ENCODE measurements around the gene FARS2. TPM values are rescaled to one million over a fixed set of nuclear protein-coding genes. Genes with fewer than 3 reads are reported as not detected.

The FARS2 gene
- total and polyA plus RNA-seq, 9 of the 15 experiments (the other 6 are each of a cell fraction or from before 2014, with no cell fraction given): 16.5 to 62.2 (median 27.0) TPM

DNA sequence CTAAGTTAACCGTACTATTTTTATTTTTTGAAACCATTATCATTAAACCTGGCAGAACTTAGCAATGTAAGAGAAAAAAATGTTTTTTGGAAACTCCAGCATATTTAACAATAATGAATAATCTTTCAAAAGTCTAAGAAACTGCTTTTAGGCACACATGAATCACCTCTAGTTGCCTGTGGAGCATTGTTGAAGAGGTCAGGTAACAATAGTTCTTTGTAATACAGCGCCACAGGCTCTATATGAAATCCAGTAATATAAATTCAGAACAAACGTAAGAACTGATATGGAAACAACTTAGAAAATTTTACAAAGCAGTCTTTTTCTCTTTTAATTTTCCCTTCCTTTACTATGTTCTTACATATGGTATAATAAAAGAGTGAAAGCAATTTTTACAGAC is 10.9 kb upstream of the FARS2 start:
- Histone ChIP-seq H3K27ac (ENCODE audit: extremely low read depth, low read depth, low read length) (no peak overlapping the region), H3K9me3 (replicated peaks; ENCODE audit: control insufficient read depth, insufficient read depth, low read depth, low read length) (0 out of 2 replicates have a peak, but pooled peaks cover 2% of the 10 kb centered on the region), H4K20me1 (replicated peaks; ENCODE audit: control insufficient read depth, insufficient read depth, low read length) (peaks cover 8% of the 10 kb centered on the region; the same call in 1 of the 2 replicates), H3K36me3 (ENCODE audit: control insufficient read depth, insufficient read depth, low read length) (peaks cover 48% of the 10 kb centered on the region), H3K27me3 (ENCODE audit: control insufficient read depth in 2 of 2, insufficient read depth in 2 of 2, low read length in 2 of 2) (no peaks in the 10 kb centered on the region; a peak in 1 of 5 replicates), H3K4me3 (no peak overlapping the region), H3K9ac (ENCODE audit: insufficient read depth in 1 of 2, low read depth in 2 of 2, low read length in 2 of 2) (no peak overlapping the region), H3K79me2 (ENCODE audit: control insufficient read depth, insufficient read depth, low read length) (peaks cover 69% of the 10 kb centered on the region), H2AFZ (ENCODE audit: low read depth, low read length) (no peak overlapping the region), H3K4me1 (replicated peaks in 1 of 2; ENCODE audit: control insufficient read depth in 2 of 2, insufficient read depth in 2 of 2, low read length in 2 of 2) (peaks cover 0 to 3% of the 10 kb centered on the region in 2 experiments; a peak in 1 of 5 replicates), H3K9me1 (ENCODE audit: control insufficient read depth, insufficient read depth, low read length) (no peaks in the 10 kb centered on the region), H3K4me2 (ENCODE audit: insufficient read depth, low read length) (no peak overlapping the region)
- no peak for FAIRE-seq
- no peak for ATAC-seq
- intact Hi-C loops (cut with micrococcal nuclease) (no loop called here), in situ Hi-C loops (cut with MboI) (no loop called here)
- 93% methylated on average over 3 of the region's 3 CpGs for WGBS (ENCODE audit: insufficient coverage, low coverage, missing lambda C conversion rate)
- CTCF ChIA-PET (ENCODE audit: low intra/inter-chr PET ratio): no interaction called here
- BruUV-seq (replicated peaks): no TSS peak
- POLR2A ChIA-PET: no interaction called here
- no peak for DNase-seq (ENCODE audit: extremely low read depth in 1 of 4, low spot score in 3 of 4)
- TF ChIP-seq, protein P1, sequence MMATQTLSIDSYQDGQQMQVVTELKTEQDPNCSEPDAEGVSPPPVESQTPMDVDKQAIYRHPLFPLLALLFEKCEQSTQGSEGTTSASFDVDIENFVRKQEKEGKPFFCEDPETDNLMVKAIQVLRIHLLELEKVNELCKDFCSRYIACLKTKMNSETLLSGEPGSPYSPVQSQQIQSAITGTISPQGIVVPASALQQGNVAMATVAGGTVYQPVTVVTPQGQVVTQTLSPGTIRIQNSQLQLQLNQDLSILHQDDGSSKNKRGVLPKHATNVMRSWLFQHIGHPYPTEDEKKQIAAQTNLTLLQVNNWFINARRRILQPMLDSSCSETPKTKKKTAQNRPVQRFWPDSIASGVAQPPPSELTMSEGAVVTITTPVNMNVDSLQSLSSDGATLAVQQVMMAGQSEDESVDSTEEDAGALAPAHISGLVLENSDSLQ (IDR thresholded peaks at IDR 0.05): no peak
- TF ChIP-seq ZNF282 (CRISPR knock-in tag; IDR thresholded peaks at IDR 0.05) (no peak), RCOR1 (IDR thresholded peaks at IDR 0.05; ENCODE audit: borderline replicate concordance in 1 of 2, low read depth in 2 of 2, low read length in 2 of 2) (no peak), SUPT5H (IDR thresholded peaks at IDR 0.05) (no peak), DPF2 (IDR thresholded peaks at IDR 0.05) (no peak), ZNF77 (CRISPR knock-in tag; IDR thresholded peaks at IDR 0.05) (no peak), RBFOX2 (IDR thresholded peaks at IDR 0.05; ENCODE audit: low read depth, low read length) (no peak), BACH1 (tag; IDR thresholded peaks at IDR 0.05) (no peak), MAZ (CRISPR knock-in tag; conservative IDR thresholded peaks at IDR 0.05 in 1 of 2, IDR thresholded peaks at IDR 0.05 in 1 of 2) (no peak), HDAC2 (IDR thresholded peaks at IDR 0.05) (no peak), PYGO2 (tag; IDR thresholded peaks at IDR 0.05) (no peak)
- TF ChIP-seq, protein P2, sequence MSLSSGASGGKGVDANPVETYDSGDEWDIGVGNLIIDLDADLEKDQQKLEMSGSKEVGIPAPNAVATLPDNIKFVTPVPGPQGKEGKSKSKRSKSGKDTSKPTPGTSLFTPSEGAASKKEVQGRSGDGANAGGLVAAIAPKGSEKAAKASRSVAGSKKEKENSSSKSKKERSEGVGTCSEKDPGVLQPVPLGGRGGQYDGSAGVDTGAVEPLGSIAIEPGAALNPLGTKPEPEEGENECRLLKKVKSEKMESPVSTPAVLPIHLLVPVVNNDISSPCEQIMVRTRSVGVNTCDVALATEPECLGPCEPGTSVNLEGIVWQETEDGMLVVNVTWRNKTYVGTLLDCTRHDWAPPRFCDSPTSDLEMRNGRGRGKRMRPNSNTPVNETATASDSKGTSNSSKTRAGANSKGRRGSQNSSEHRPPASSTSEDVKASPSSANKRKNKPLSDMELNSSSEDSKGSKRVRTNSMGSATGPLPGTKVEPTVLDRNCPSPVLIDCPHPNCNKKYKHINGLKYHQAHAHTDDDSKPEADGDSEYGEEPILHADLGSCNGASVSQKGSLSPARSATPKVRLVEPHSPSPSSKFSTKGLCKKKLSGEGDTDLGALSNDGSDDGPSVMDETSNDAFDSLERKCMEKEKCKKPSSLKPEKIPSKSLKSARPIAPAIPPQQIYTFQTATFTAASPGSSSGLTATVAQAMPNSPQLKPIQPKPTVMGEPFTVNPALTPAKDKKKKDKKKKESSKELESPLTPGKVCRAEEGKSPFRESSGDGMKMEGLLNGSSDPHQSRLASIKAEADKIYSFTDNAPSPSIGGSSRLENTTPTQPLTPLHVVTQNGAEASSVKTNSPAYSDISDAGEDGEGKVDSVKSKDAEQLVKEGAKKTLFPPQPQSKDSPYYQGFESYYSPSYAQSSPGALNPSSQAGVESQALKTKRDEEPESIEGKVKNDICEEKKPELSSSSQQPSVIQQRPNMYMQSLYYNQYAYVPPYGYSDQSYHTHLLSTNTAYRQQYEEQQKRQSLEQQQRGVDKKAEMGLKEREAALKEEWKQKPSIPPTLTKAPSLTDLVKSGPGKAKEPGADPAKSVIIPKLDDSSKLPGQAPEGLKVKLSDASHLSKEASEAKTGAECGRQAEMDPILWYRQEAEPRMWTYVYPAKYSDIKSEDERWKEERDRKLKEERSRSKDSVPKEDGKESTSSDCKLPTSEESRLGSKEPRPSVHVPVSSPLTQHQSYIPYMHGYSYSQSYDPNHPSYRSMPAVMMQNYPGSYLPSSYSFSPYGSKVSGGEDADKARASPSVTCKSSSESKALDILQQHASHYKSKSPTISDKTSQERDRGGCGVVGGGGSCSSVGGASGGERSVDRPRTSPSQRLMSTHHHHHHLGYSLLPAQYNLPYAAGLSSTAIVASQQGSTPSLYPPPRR (CRISPR knock-in tag; IDR thresholded peaks at IDR 0.05; ENCODE audit: borderline replicate concordance): no peak
- TF ChIP-seq, protein P3, sequence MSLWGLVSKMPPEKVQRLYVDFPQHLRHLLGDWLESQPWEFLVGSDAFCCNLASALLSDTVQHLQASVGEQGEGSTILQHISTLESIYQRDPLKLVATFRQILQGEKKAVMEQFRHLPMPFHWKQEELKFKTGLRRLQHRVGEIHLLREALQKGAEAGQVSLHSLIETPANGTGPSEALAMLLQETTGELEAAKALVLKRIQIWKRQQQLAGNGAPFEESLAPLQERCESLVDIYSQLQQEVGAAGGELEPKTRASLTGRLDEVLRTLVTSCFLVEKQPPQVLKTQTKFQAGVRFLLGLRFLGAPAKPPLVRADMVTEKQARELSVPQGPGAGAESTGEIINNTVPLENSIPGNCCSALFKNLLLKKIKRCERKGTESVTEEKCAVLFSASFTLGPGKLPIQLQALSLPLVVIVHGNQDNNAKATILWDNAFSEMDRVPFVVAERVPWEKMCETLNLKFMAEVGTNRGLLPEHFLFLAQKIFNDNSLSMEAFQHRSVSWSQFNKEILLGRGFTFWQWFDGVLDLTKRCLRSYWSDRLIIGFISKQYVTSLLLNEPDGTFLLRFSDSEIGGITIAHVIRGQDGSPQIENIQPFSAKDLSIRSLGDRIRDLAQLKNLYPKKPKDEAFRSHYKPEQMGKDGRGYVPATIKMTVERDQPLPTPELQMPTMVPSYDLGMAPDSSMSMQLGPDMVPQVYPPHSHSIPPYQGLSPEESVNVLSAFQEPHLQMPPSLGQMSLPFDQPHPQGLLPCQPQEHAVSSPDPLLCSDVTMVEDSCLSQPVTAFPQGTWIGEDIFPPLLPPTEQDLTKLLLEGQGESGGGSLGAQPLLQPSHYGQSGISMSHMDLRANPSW (CRISPR knock-in tag; IDR thresholded peaks at IDR 0.05): no peak
- TF ChIP-seq, protein P4, sequence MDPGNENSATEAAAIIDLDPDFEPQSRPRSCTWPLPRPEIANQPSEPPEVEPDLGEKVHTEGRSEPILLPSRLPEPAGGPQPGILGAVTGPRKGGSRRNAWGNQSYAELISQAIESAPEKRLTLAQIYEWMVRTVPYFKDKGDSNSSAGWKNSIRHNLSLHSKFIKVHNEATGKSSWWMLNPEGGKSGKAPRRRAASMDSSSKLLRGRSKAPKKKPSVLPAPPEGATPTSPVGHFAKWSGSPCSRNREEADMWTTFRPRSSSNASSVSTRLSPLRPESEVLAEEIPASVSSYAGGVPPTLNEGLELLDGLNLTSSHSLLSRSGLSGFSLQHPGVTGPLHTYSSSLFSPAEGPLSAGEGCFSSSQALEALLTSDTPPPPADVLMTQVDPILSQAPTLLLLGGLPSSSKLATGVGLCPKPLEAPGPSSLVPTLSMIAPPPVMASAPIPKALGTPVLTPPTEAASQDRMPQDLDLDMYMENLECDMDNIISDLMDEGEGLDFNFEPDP (CRISPR knock-in tag; IDR thresholded peaks at IDR 0.05): no peak
